NCI-H748 treated with DMSO at 0.1 percent for 48 hours (cell line): Measurements from ENCODE around the gene UQCC5.

ENCODE experiments used
- DNase-seq: peaks from one replicate; lab custom pipeline; 2025; lab: John Stamatoyannopoulos, UW

The UQCC5 gene

GRCh38 chr3:52534281-52535183, 1.9 kb upstream of the UQCC5 start:
- DNase-seq, result peak; percentile 29

DNA sequence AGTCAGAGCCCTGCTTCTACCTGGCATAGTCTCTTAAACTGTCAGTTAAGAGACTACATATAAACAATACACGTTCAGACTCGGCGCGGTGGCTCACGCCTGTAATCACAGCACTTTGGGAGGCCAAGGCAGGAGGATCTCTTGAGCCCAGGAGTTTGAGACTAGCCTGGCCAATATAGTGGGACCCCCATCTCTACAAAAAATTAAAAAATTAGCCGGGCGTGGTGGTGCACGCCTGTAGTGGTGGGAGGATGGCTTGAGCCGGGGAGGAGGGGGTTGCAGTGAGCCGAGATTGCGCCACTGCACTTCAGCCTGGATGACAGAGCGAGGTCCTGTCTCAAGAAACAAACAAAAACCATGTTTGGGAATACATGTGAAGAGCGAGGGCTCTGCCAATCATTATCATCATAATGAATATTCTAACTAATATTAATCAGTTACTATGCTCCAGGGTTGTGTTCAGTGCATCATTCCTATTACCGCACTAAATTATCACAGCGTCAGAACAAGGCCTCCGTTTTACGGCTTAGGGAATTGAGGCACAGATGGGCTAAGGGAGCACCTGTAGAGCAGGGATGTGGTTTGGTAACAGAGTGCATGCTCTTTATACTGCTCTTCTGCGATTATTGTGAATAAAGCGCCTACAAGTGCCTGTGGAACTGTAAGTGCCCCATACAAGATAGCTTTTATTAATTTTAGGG, 844 bp upstream of the UQCC5 start:
- no peak for DNase-seq

- DNase-seq, result no peak
These were observed 365 bp upstream of the UQCC5 start for GRCh38 chr3:52536112-52536368.

GRCh38 chr3:52537165-52537620, 788 bp downstream of the UQCC5 start:
- no peak for DNase-seq

DNA sequence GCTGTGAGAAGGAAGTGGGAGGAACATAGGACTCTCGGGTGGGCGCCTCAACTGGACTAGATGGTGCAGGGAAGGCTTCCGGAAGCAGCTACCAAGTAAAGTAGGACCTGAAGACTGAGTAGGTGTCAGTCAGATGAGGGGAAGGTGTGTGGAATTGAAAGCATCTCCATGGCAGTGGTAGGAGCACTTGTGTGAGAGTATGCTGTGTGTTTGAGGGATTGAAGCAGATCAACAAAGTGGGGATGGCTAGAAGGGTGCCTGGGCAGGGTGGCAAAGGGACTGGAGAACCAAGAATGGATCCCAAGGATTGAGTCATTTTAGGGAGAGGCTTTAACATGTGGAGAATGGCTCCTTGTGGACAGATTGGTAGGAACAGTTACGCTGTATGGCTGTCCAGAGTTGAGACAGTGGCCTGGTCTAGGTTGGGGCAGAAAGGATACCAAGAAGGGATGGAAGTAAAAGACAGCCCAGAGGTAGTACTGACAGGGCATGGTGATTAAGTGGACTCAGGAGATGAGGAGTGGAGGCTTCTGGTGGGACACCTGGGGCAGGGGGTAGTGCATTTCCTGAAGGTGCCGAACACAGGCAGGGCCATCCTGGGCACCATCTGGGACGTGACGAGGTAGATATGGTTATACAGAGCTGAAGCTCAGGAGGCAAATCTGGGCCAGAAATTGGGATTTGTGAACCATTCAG, 1.5 kb downstream of the UQCC5 start:
- DNase-seq, result no peak

GRCh38 chr3:52539010-52539653, 2.7 kb downstream of the UQCC5 start:
- no peak for DNase-seq

DNA sequence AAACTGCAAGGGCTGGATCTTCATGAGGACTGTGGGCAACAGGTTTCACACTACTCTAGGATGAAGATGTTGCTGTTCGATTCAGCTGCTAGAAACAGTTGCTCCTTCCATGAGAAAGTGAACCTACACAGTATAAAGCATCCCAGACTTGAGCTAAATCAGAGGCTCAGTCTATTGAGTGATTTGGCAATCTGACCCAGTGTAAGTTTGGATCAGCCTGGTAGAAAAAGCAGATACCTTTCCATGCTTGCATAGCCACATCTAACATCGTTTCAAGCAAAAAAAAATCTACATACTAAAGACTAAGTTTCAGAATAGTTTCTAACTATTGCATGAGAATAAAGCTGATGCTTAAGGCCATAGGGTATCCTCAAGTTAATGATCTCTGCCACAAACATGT, 4.6 kb downstream of the UQCC5 start:
- DNase-seq, result no peak

- no peak for DNase-seq
These were observed 8.5 kb downstream of the UQCC5 start for GRCh38 chr3:52544937-52545336.

- DNase-seq, result no peak
These were observed 9.9 kb downstream of the UQCC5 start for GRCh38 chr3:52546111-52546901.

DNA sequence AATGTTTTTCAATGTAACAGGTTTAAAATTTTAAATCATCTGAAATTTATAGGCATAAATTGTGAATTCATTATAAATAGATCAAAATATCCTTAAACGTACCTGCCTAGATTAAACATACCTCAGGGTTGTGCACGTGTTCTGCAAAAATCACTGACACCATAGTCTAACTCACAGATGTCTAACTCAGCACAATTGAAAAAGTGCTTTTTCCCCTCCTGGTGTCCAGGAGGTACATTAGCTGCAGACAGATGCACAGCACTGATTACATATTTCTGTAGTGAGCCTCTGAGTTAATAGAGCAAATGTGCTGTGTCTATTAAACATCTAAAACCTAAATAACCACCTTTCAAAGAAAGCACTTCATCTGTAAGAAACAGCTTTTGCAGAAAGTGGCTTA, 10.7 kb downstream of the UQCC5 start:
- DNase-seq, result no peak

GRCh38 chr3:52551118-52551517, 14.7 kb downstream of the UQCC5 start:
- no peak for DNase-seq

GRCh38 chr3:52552089-52552488, 15.7 kb downstream of the UQCC5 start:
- DNase-seq, result no peak

GRCh38 chr3:52554026-52554755, 17.8 kb downstream of the UQCC5 start:
- DNase-seq, result no peak

GRCh38 chr3:52555056-52555455, 18.7 kb downstream of the UQCC5 start:
- DNase-seq, result no peak

- DNase-seq, result no peak
These were observed 20.9 kb downstream of the UQCC5 start for GRCh38 chr3:52557011-52557960.

GRCh38 chr3:52558436-52558835, 22.0 kb downstream of the UQCC5 start:
- DNase-seq, result no peak

DNA sequence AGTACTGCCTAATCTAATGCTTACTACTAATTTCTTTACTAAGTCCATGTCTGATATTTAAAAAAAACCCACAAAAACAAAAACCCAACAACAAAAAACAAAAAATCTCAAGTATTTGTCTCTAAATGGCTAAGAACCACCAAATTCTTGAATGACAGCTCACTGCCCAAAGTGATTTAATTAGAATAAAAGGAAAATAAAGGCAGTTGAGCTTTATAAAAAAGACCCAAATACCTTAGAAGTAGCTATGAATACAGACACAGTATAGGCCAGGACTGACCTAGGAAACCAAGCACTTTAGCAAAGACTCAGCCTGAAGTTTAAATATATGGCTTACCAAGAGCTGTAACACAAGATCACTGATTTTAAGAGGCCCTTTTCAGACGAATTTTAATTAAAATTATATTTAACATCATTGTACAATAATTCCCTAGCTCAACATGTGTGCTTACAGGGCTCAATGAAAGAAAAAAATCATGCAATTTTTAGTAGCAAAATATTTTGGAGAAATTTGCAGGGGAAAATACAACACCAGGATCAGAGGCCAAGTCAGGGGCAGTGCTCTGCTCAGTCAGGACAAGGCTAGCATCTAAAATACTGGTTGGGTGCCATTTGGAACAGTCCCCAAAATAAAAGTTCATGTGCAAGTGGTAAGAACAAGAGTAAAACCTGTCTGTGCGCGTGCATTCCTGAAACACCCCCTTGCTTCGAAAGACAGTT, 24.8 kb downstream of the UQCC5 start:
- no peak for DNase-seq

- no peak for DNase-seq
These were observed 27.6 kb downstream of the UQCC5 start for GRCh38 chr3:52563984-52564383.

DNA sequence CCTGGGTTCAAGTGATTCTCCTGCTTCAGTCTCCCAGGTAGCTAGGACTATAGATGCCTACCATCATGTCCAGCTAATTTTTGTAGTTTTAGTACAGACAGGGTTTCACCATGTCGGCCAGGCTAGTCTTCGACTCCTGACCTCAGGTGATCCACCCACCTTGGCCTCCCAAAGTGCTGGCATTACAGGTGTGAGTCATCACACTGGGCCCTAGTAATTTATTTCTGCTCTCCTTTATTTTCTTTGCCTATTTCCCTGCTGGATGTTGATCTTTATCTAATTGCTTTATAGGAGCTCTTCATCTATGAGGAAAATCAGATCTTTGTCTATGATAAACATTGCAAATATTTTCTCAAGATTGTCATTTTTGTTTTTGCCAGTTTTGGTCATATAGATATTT, 31.7 kb downstream of the UQCC5 start:
- no peak for DNase-seq
